Peyer's patch (tissue), 4 donors: Measurements from ENCODE around the gene TNFRSF4. TPM values are rescaled to one million over a fixed set of nuclear protein-coding genes. Genes with fewer than 3 reads are reported as not detected.

Experiments used
- DNase-seq, 3 donors: peaks; one replicate each; pipeline ENCODE4 v3.0.0-alpha.2; 2017 to 2019
- H3K27ac ChIP-seq, 4 donors: fragments of 200-600 bp; sonication (generic); one replicate each; pipeline ENCODE4 v1.5.1; 2016 to 2019
- H3K27me3 ChIP-seq, 2 donors: fragments of 200-600 bp; sonication (generic); one replicate each; pipeline ENCODE4 v1.5.1; 2019
- H3K36me3 ChIP-seq, 3 donors: fragments of 200-600 bp; sonication (generic); one replicate each; pipeline ENCODE4 v1.5.1; 2016 to 2019
- H3K4me1 ChIP-seq, 4 donors: fragments of 200-600 bp; sonication (generic); one replicate each; pipeline ENCODE4 v1.5.1; 2016 to 2019
- H3K4me3 ChIP-seq, 4 donors: fragments of 200-600 bp; sonication (generic); 1 replicate in 3 of 4; 2 replicates in 1 of 4; pipeline ENCODE4 v1.5.1; 2016 to 2019; ENCODE audit warnings: mild to moderate bottlenecking in 1 of 4
- H3K9me3 ChIP-seq, 4 donors: fragments of 200-600 bp; sonication (generic); one replicate each; pipeline ENCODE4 v1.5.1; 2016 to 2019; ENCODE audit warnings: mild to moderate bottlenecking in 1 of 4
- CTCF ChIP-seq, 6 experiments: fragments of 450-650 bp in 4 of 6; fragments of 200-600 bp in 2 of 6; sonication (generic) in 1 of 6; IDR thresholded peaks; one replicate each; pipeline ENCODE4 v1.5.1; 2017 to 2019; ENCODE audit warnings: antibody characterized with exemption in 6 of 6, mild to moderate bottlenecking in 3 of 6, moderate library complexity in 1 of 6
- POLR2A ChIP-seq, 2 donors: fragments of 450-650 bp; IDR thresholded peaks; one replicate each; pipeline ENCODE4 v1.5.1; 2017; ENCODE audit warnings: antibody characterized with exemption in 2 of 2, mild to moderate bottlenecking in 2 of 2, moderate library complexity in 2 of 2
- total RNA-seq, 4 donors: library from RNA; depleted of rRNA; stranded (reverse); fragments of >200 nt; gene quantifications; one replicate each; pipeline ENCODE4 v1.1.0, GENCODE V29; 2016

Gene TNFRSF4
- total RNA-seq, 4 donors from 2014 or later, result 1.6 to 9.1 (median 2.8) TPM; not detected in 1

- no peaks in the 10 kb centered on the region for H3K9me3 ChIP-seq
- TF ChIP-seq POLR2A (IDR thresholded peaks at IDR 0.05) (no peak), CTCF (IDR thresholded peaks at IDR 0.05) (no peak)
- H3K27ac ChIP-seq, result no peak overlapping the region
- peak in 1 of 3 donors; percentile 42 for DNase-seq
- no peak overlapping the region for H3K4me3 ChIP-seq
- peaks cover 0 to 70% (median 46%) of the 10 kb centered on the region in 4 donors for H3K4me1 ChIP-seq
- peaks cover 0 to 8% of the 10 kb centered on the region in 2 donors for H3K27me3 ChIP-seq
- no peaks in the 10 kb centered on the region for H3K36me3 ChIP-seq
These were observed 3.0 kb downstream of the TNFRSF4 start for GRCh38 chr1:1210726-1211540.

GRCh38 chr1:1208713-1209433 lies 5.1 kb downstream of the TNFRSF4 start:
- peak overlapping the region; percentile 12 to 33 (median 28) for H3K4me3 ChIP-seq
- TF ChIP-seq POLR2A (IDR thresholded peaks at IDR 0.05) (no peak), CTCF (IDR thresholded peaks at IDR 0.05) (no peak)
- peak in 2 of 3 donors; percentile 81 to 82 for DNase-seq

GRCh38 chr1:1207571-1207892 lies 6.4 kb downstream of the TNFRSF4 start:
- DNase-seq, result peak in 1 of 3 donors; percentile 43
- Histone ChIP-seq H3K27me3 (peaks cover 0 to 8% of the 10 kb centered on the region in 2 donors), H3K9me3 (no peaks in the 10 kb centered on the region), H3K27ac (peak overlapping the region; percentile 52 to 81 (median 62)), H3K36me3 (no peaks in the 10 kb centered on the region), H3K4me1 (peaks cover 0 to 51% (median 30%) of the 10 kb centered on the region in 4 donors), H3K4me3 (no peak overlapping the region)
- TF ChIP-seq POLR2A (IDR thresholded peaks at IDR 0.05) (no peak), CTCF (IDR thresholded peaks at IDR 0.05) (no peak)

More at GRCh38 chr1:1208713-1209433, 5.1 kb downstream of the TNFRSF4 start:
- no peaks in the 10 kb centered on the region for H3K36me3 ChIP-seq
- H3K4me1 ChIP-seq, result peaks cover 0 to 64% (median 36%) of the 10 kb centered on the region in 4 donors
- H3K27ac ChIP-seq, result peak overlapping the region; percentile 52 to 81 (median 62)
- H3K9me3 ChIP-seq, result no peaks in the 10 kb centered on the region
- peaks cover 0 to 8% of the 10 kb centered on the region in 2 donors for H3K27me3 ChIP-seq

GRCh38 chr1:1206966-1207531 lies 6.9 kb downstream of the TNFRSF4 start:
- peaks cover 0 to 46% (median 30%) of the 10 kb centered on the region in 4 donors for H3K4me1 ChIP-seq
- peaks cover 0 to 8% of the 10 kb centered on the region in 2 donors for H3K27me3 ChIP-seq
- TF ChIP-seq POLR2A (IDR thresholded peaks at IDR 0.05) (no peak), CTCF (IDR thresholded peaks at IDR 0.05) (no peak)
- no peaks in the 10 kb centered on the region for H3K9me3 ChIP-seq
- no peaks in the 10 kb centered on the region for H3K36me3 ChIP-seq
- H3K4me3 ChIP-seq, result peak overlapping the region in 3 of 4 donors; percentile 19 to 44 (median 43)
- peak in 1 of 3 donors; percentile 47 for DNase-seq
- peak overlapping the region in 2 of 4 donors; percentile 59 to 61 for H3K27ac ChIP-seq

GRCh38 chr1:1206376-1206965 lies 7.5 kb downstream of the TNFRSF4 start, which contains the start of gene TNFRSF18:
Gene TNFRSF18 (minus strand): TSS chr1:1206592. CDS start chr1:1206571, 21 bp downstream.
- Histone ChIP-seq H3K27ac (peak within 1 kb of the TSS in 2 of 4 donors; percentile 59 to 61), H3K4me1 (peaks cover 0 to 41% (median 30%) of the 10 kb centered on the region in 4 donors), H3K27me3 (peaks cover 0 to 9% of the 10 kb centered on the region in 2 donors), H3K9me3 (no peaks in the 10 kb centered on the region), H3K4me3 (peak within 1 kb of the TSS; percentile 19 to 44 (median 36)), H3K36me3 (no peaks in the 10 kb centered on the region)
- TF ChIP-seq POLR2A (IDR thresholded peaks at IDR 0.05) (no peak), CTCF (IDR thresholded peaks at IDR 0.05) (no peak)
- peak in 2 of 3 donors; percentile 64 to 70 for DNase-seq
